IMR-90 (cell line): ENCODE results near the gene USP6NL.

ENCODE experiments used
- NFE2L2 ChIP-seq: fragments of 150-350 bp; IDR thresholded peaks from 2 replicates; pipeline ENCODE4 v1.6.1; 2016; ENCODE audit warnings: low read depth, mild to moderate bottlenecking, low read length
- POLR2A ChIP-seq: IDR thresholded peaks from 2 replicates; pipeline ENCODE4 v1.6.1; 2012; ENCODE audit warnings: mild to moderate bottlenecking, low read depth, low read length

DNA sequence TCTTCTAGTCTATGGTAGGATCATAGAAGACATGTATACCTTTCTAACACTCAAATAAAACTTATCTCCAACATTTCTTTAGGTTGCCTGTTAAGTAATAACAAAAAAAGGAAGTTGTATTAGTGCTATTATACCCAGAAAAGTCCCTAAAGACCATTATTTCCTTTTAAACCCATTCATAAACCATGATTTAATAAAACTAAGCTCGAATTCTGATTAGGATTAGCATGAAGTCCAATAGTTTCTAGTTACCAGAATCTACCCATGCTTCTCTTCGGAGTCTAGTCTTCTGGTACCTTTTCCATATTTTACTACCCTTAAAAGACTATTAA, 62.7 kb downstream of the USP6NL start:
- TF ChIP-seq POLR2A, result no peak
- TF ChIP-seq NFE2L2, result no peak
